ENCODE results near the gene SARDH.

SARDH gene

GRCh38 chr9:133643978-133644760 is 94.0 kb downstream of the SARDH start:
- DNase-seq (ENCODE audit: low read depth), result no peak

- no peak for DNase-seq (ENCODE audit: low read depth)
Measured at GRCh38 chr9:133643362-133643755, 94.8 kb downstream of the SARDH start.

DNA sequence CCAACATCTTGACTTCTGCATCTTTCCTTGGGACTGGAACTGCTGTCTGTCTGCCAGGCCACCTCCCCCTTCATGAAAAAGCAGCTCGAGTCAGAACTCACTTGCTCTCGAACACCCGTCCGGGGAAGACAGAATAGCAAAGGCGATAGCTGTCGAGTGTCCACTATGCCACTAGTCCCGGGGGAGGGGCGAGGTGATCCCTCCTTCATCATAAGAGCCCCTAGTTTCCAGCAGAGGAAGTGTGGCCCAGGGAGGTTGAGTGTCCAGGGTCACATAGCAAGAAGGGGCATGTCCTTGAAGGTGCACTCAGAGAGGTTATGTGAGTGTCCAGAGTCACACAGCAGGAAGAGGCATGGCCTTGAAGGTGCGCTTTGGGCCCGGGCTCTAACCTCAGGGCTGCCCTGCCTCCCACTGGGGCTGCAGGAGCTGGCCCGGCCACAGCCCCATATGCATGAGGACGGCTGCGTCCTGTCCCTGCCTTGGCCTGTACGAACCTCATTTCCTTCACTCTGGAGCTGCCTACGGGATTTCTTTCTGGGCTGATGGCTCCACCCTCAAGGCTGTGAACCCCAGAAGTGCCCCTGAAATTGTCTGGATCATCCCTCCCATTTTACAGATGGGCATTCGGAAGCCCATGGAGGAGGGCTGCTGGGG is 95.3 kb downstream of the SARDH start:
- DNase-seq (ENCODE audit: low read depth), result no peak

- DNase-seq (ENCODE audit: low read depth), result no peak
Measured at GRCh38 chr9:133641861-133642595, 96.1 kb downstream of the SARDH start.

DNA sequence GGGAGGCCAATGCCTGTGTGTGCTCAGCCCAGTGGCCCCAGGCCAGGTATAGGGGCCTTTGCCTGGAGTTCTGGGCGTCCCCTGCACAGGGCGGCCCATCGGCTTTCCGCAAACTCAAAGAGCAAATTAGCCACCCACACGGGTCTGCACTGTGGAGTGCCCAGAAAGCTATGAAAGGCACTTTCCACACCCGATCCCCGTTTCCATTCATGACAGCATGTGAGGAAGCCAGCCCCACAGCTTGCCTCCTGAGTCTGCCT is 96.8 kb downstream of the SARDH start:
- no peak for DNase-seq (ENCODE audit: low read depth)

GRCh38 chr9:133640580-133641395 is 97.4 kb downstream of the SARDH start:
- no peak for DNase-seq (ENCODE audit: low read depth)

GRCh38 chr9:133640160-133640559 is 98.0 kb downstream of the SARDH start:
- DNase-seq (ENCODE audit: low read depth), result no peak

GRCh38 chr9:133639613-133640012 is 98.5 kb downstream of the SARDH start:
- DNase-seq (ENCODE audit: low read depth), result no peak

- no peak for DNase-seq (ENCODE audit: low read depth)
Measured at GRCh38 chr9:133638711-133639110, 99.4 kb downstream of the SARDH start.

- DNase-seq (ENCODE audit: low read depth), result no peak
Measured at GRCh38 chr9:133638076-133638475, 100.1 kb downstream of the SARDH start.

GRCh38 chr9:133637451-133638055 is 100.6 kb downstream of the SARDH start:
- DNase-seq (ENCODE audit: low read depth), result no peak

DNA sequence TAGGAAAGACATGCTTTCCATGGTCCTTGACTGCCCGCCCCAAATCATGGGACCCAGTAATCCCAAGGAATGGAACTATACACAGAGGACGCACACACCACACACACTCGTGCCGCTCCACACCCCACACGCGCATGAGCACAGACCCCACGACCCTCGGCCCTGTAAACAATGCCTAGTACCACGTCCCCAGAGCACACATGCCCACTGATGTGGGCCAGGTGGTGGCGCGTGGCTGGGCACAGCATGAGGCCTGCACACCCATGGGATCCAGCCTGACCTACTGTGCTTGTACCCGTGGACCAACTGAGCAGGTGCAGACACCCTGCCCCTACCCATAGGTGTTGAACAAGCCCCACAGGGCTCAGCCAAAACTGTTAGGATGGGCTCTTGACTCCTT is 101.2 kb downstream of the SARDH start:
- DNase-seq (ENCODE audit: low read depth), result no peak

- DNase-seq (ENCODE audit: low read depth), result no peak
Measured at GRCh38 chr9:133635533-133636531, 102.3 kb downstream of the SARDH start, which contains the start of gene DBH. Gene DBH (plus strand): TSS chr9:133636363. CDS start chr9:133636372, 9 bp downstream.

DNA sequence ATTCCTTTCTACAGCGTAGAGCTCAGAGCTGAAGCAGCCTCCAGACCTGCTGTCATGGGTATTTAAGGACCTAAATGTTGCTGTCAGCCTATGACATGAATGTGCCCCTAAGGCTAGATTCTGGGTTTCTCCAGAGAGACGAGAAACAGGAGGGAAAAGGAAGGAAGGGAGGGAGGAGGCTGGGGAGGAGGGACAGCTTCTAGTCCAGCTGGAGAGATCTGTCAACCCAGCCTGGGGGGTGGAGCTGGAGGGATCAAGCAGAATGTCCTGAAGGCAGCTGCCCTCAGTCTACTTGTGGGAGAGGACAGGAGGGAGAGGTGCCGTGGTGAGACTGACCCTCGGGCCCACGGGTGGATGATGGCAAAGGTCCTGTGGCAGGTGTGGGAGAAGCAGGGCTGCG is 103.1 kb downstream of the SARDH start:
- no peak for DNase-seq (ENCODE audit: low read depth)

- no peak for DNase-seq (ENCODE audit: low read depth)
Measured at GRCh38 chr9:133634081-133634691, 104.0 kb downstream of the SARDH start.

DNA sequence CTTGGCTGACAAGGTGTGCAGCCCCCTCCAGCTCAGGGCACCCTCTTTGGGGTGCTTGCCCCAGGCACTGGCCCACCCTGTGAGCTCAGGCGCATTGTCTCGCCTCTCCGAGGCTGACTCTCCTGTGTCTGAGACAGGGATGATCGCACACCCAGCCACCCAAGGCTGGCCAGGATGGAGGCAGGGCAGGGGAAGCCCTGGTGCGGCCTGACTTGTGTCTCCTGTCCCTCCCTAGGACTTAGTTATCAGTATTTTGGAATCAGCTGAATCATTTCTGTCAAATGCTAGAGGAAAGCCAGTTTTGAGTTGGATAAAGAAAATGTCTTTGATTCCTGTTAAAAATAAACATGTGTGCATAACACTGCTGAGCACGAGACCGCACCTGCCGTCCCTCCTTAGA is 104.5 kb downstream of the SARDH start:
- DNase-seq (ENCODE audit: low read depth), result no peak

- no peak for DNase-seq (ENCODE audit: low read depth)
Measured at GRCh38 chr9:133632806-133633680, 105.1 kb downstream of the SARDH start.

DNA sequence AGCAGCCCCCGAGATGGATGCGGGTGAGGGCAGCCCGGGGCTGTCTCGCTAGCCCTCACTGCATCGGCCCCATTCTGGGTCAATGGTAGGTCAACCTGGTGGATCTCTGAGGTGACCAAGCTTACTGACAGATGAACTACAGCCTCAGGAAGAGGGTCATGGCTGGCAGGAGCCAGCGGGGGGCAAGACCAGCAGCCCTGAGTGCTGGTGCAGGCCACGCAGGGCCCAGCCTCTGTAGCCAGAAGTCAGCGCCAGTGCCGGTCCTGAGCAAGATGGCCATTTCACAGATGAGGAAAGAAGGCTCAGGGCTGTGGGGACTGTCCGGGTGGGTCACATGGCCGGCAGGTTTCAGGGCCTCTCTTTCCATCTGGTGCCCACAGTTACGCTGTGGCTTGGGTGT is 107.0 kb downstream of the SARDH start:
- no peak for DNase-seq (ENCODE audit: low read depth)

All from T-helper 22 cell (primary cell).